ENCODE results near the gene CDC14A.

The CDC14A gene

GRCh38 chr1:100494393-100495084 is 142.2 kb downstream of the CDC14A start:
- no peak for DNase-seq (ENCODE audit: low read depth in 2 of 2)

- DNase-seq (ENCODE audit: low read depth in 2 of 2) = no peak
Observed at GRCh38 chr1:100496896-100497295, 144.6 kb downstream of the CDC14A start.

DNA sequence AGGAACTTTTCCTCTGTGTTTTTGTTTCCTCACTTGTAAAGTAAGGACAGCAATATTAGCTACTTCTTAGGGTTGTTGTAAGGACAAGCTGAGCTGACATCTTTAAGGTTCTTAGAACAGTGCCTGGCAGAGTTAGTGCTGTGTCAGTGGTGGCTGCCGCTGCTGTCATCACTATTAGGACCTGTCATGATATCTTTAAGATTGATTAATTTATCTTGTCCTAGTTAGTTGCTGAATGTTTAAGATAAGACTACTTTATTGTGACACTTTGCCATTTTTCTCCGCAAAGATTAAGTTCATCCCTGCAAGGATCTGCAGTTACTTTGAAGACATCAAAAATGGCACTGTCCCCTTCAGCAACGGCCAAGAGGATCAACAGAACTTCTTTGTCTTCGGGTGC is 145.5 kb downstream of the CDC14A start:
- no peak for DNase-seq (ENCODE audit: low read depth in 2 of 2)

DNA sequence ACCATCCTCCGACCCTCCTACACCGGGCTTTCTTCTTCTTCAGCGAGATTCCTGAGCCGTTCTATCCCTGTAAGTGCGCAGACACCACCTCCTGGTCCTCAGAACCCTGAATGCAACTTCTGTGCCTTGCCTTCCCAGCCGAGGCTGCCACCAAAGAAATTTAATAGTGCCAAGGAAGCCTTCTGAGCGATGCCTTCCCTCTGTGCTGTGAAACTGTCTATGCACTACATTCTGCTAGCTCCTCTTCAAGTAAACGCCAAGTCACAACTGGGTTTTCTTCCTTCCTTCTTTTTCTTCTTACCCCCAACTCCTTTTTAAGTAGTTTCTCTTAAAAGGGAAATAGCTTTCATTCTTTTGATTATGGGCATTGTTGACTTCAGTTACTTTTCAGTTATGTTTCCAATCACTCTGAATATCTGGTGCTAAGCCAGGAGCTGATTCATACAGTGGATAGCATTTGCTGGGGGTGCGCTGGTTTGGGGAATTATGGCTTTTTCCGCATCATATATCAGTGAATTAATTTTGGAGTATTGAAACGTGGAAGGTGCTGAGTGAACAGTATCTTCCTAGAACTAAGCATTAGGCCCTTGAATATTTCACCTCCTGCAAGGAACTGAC is 147.0 kb downstream of the CDC14A start:
- no peak for DNase-seq (ENCODE audit: low read depth in 2 of 2)

GRCh38 chr1:100502052-100502792 is 149.9 kb downstream of the CDC14A start:
- DNase-seq (ENCODE audit: low read depth in 2 of 2) = no peak

DNA sequence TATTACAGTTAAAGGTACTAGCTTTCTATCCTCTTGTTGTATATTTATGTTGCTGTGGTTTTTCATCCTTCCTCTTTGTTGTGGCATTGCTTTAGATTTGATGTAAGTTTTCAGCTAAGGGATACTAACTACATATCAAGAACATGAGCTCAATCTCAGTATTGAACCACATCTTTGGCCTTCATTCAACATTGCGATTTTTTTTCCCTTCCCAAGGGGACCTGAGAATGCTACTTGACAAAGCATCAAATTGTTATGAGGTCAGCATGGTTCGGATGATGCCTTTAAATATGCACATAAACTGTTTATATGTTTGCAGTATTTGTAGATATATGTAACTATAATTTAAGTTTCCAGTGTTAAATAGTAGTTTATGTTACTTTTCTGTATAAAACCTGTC is 153.9 kb downstream of the CDC14A start:
- no peak for DNase-seq (ENCODE audit: low read depth in 2 of 2)

GRCh38 chr1:100510451-100510850 is 158.1 kb downstream of the CDC14A start:
- DNase-seq (ENCODE audit: low read depth in 2 of 2) = no peak

DNA sequence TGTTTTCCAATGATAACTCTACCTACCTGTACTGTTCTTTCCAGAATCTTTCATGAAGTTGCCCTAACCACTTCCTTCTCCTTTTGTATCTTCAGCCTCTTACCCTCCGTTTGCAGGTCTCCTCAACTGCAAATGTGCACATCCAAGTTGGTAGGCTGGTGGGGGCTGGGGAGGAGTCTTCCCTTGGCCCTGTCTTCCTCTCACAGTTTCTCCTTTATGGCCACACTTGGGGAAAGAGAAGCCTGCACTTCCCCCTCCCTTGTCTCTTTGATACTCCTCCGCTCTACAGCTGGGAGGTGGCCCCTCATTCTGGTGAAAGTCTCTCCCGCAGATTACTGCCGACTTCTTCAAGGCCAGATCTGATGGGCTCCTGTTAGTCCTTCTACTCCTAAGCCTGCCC is 158.8 kb downstream of the CDC14A start:
- DNase-seq (ENCODE audit: low read depth in 2 of 2) = no peak

GRCh38 chr1:100511773-100512172 is 159.5 kb downstream of the CDC14A start:
- DNase-seq (ENCODE audit: low read depth in 2 of 2) = no peak

DNA sequence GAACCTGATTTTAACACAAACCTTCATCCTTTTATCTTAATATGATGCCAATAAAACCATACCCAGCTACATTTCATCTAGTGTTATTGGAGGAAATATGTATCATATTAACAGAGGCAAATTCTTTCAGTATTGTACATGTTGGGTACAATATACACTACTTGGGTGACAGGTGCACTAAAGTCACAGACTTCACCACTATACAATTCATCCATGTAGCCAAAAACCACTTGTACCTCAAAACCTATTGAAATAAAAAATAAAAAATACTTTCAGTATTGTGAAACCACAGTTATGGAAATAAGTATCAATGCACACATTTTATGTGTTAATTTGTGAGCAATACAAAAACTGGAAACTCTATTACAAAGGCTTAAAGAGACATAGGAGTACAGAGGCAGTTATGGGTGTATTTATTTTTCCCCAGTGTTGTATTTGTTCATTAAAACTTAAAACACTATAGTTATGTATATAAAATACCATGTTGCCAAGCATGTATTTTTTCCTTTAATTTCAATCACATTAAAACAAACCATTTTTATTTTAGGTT is 160.6 kb downstream of the CDC14A start:
- no peak for DNase-seq (ENCODE audit: low read depth in 2 of 2)

DNA sequence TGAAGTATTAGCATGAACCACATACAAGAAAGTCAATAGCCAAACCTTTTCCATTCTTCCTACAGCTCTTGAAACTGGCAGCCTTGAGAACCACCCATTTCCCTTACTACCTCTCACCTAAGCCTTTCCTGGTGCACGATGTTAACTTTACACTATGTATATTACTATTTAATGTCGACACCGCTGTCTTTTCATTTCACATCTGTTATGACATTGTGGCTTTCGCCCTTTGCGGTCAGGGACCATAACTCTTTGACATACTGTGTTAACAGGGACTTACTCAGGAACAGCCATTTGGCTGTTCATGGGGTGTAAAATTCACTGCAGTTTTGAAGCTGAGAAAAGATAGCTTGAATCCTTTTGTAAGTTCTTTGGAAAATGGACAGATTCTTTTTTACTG is 164.6 kb downstream of the CDC14A start:
- DNase-seq (ENCODE audit: low read depth in 2 of 2) = no peak

GRCh38 chr1:100517515-100517914 is 165.2 kb downstream of the CDC14A start:
- no peak for DNase-seq (ENCODE audit: low read depth in 2 of 2)

GRCh38 chr1:100518023-100518422 is 165.7 kb downstream of the CDC14A start:
- DNase-seq (ENCODE audit: low read depth in 2 of 2) = no peak

GRCh38 chr1:100523038-100523652 is 170.8 kb downstream of the CDC14A start:
- no peak for DNase-seq (ENCODE audit: low read depth in 2 of 2)

DNA sequence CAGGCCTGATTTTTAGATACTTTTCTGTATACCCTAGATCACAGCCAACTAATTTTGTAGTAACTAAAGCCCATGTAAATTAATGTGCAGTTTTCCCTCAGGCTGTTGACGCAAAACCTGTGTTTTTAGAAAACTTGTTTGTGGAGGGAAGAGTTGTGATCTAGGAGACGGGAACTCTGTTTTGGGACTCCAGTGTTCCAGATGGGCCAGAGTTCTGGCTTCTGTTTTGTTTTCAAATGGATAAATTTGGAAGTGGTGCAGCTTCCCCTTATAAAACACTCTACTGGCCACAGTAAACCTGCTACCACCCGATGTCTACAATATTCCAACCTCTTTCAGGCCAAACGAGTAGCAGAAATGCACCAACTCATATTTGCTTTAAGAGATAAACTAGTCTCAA is 172.0 kb downstream of the CDC14A start:
- no peak for DNase-seq (ENCODE audit: low read depth in 2 of 2)

- no peak for DNase-seq (ENCODE audit: low read depth in 2 of 2)
Observed at GRCh38 chr1:100526894-100527293, 174.6 kb downstream of the CDC14A start.

DNA sequence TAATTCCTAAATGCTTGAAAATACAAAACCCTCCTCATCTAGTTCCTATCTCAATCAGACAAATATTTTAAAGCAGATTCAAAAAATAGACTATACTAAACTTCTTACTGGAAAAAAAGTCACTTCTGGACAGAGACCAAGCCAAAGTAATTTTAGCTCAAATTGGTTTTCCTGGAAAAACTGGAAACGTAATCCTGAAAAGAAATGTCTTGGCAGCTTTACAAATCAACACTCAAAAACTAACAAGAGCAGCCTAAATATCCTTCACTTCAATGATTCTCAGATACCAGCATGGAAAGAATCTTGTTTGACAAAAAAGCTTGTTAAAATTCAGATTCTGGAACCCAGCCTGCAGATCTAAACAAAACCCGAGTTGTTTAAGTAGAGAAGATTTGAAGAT is 176.6 kb downstream of the CDC14A start:
- DNase-seq (ENCODE audit: low read depth in 2 of 2) = no peak

- no peak for DNase-seq (ENCODE audit: low read depth in 2 of 2)
Observed at GRCh38 chr1:100530141-100530540, 177.8 kb downstream of the CDC14A start.

DNA sequence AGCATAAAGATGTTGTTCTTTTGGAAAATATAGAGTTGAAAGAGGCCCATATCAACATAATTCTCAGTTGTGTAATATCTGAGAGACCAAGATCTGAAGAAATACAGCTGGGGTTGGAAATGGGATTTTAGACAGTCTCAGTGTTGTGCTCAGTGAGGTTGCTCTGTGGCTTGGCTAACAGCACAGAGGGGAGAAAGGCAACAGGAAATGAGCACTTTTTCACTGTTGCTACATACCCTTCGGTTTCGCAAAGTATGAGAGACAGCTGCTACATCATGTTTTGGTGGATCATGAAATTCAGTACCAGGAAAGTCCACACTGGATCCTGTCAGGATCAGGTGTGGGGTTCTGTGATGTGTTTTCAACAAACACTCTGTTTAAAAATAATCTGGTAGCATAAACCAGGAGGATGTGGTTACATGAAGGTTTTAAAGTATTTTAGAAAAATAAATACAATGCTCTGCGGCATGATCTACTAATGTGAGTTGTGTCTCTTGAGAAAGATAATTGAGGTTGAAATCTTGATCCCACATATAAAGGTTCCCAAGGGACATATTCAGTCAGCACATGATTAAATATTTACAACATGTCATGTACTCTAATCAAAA is 178.7 kb downstream of the CDC14A start:
- DNase-seq (ENCODE audit: low read depth in 2 of 2) = no peak

GRCh38 chr1:100532645-100533044 is 180.3 kb downstream of the CDC14A start:
- no peak for DNase-seq (ENCODE audit: low read depth in 2 of 2)

- DNase-seq (ENCODE audit: low read depth in 2 of 2) = no peak
Observed at GRCh38 chr1:100535264-100535663, 183.0 kb downstream of the CDC14A start.

DNA sequence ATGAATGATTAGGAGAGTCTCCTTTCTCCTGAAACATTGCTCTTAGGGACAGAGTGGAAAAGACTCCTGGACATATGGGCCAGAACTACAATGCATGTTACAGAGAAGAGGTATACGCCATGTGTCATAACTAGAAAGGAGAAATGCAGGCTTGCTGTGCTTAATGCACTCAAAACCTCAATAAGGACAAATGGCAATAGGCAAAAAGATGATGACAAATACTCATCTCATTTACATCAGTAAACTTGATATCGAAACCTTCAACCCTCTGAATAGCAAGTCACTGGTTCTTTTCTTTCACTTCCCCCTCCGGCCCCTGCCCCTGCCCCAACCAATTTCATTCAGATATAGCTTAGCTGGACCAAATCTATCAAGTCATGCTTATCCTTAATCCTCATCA is 183.7 kb downstream of the CDC14A start:
- DNase-seq (ENCODE audit: low read depth in 2 of 2) = no peak

Data from stimulated activated CD4-positive, alpha-beta T cell treated with anti-CD3 and anti-CD28 coated beads, Interleukin-12 subunit alpha, Interleukin-12 subunit beta, amount 100 ng/mL, for 24 hours (primary cell).